A673 (cell line): ENCODE measurements around the gene AGRN. TPM values are rescaled to one million over a fixed set of nuclear protein-coding genes. Genes with fewer than 3 reads are reported as not detected.

ENCODE experiments used
- BruUV-seq: library from RNA; stranded (reverse); fragments of 400-500 nt; replicated peaks from 2 replicates; lab custom pipeline; 2021; lab: Mats Ljungman, UMichigan
- CTCF ChIA-PET: fragments of 300-600 bp; sonication (Branson Sonifier 250); formaldehyde crosslinking; loops from one replicate; lab custom pipeline; 2022; ENCODE audit warnings: antibody characterized with exemption; lab: Charles Lee
- POLR2A ChIA-PET: fragments of 300-600 bp; sonication (Branson Sonifier 250); formaldehyde crosslinking; loops from one replicate; lab custom pipeline; 2022; ENCODE audit warnings: antibody characterized with exemption; ENCODE audit not compliant: low non-redundant PET; lab: Charles Lee
- DNase-seq: peaks from one replicate; pipeline ENCODE4 v3.0.0-alpha.2; 2015; ENCODE audit warnings: low spot score
- H3K27ac ChIP-seq: fragments of 200-600 bp; sonication (generic); 2 replicates; pipeline ENCODE4 v1.5.1; 2016; ENCODE audit warnings: mixed run types, low read depth, mild to moderate bottlenecking, mixed read lengths, antibody characterized with exemption, low read length; ENCODE audit not compliant: poor library complexity, severe bottlenecking
- H3K27me3 ChIP-seq: fragments of 200-600 bp; sonication (generic); replicated peaks from 2 replicates; pipeline ENCODE4 v1.6.1; 2017; ENCODE audit warnings: mixed run types, low read depth, mild to moderate bottlenecking, mixed read lengths, antibody characterized with exemption, low read length; ENCODE audit not compliant: insufficient read depth, poor library complexity
- H3K36me3 ChIP-seq: fragments of 200-600 bp; sonication (generic); 2 replicates; pipeline ENCODE4 v1.6.1; 2016; ENCODE audit warnings: mixed run types, mild to moderate bottlenecking, mixed read lengths, antibody characterized with exemption, low read length; ENCODE audit not compliant: insufficient read depth, poor library complexity, severe bottlenecking
- H3K4me1 ChIP-seq: fragments of 200-600 bp; sonication (generic); 2 replicates; pipeline ENCODE4 v1.6.1; 2017; ENCODE audit warnings: mixed run types, mild to moderate bottlenecking, mixed read lengths, antibody characterized with exemption, low read length; ENCODE audit not compliant: insufficient read depth, poor library complexity, severe bottlenecking
- H3K4me3 ChIP-seq: fragments of 200-600 bp; sonication (generic); 2 replicates; pipeline ENCODE4 v1.5.1; 2016; ENCODE audit warnings: low read depth, mixed run types, mild to moderate bottlenecking, mixed read lengths, low read length; ENCODE audit not compliant: poor library complexity, severe bottlenecking
- H3K9me3 ChIP-seq: fragments of 200-600 bp; sonication (generic); 2 replicates; pipeline ENCODE4 v1.6.1; 2016; ENCODE audit warnings: mixed run types, low read depth, mild to moderate bottlenecking, mixed read lengths, antibody characterized with exemption, low read length; ENCODE audit not compliant: poor library complexity, severe bottlenecking
- CTCF ChIP-seq: fragments of 300-800, 200-600 bp; sonication (generic); conservative IDR thresholded peaks from 2 replicates; pipeline ENCODE4 v1.5.1; 2017; ENCODE audit warnings: low read depth, mild to moderate bottlenecking, antibody characterized with exemption, low read length, moderate library complexity, mixed read lengths
- EZH2 ChIP-seq: fragments of 200-600 bp; sonication (generic); IDR thresholded peaks from 2 replicates; pipeline ENCODE4 v1.6.1; 2017; ENCODE audit warnings: borderline replicate concordance, low read depth, mild to moderate bottlenecking, mixed read lengths, antibody characterized with exemption, low read length; ENCODE audit not compliant: poor library complexity, severe bottlenecking
- intact Hi-C: fragments of 100-400 bp; cut with micrococcal nuclease; formaldehyde crosslinking; loops from one replicate; pipeline ENCODE4 v1.10.0; 2022; ENCODE audit not compliant: unreplicated experiment
- total RNA-seq: library from RNA; stranded (reverse); gene quantifications from 2 replicates; pipeline ENCODE4 v1.2.3, GENCODE V29; 2021

Gene AGRN
- total RNA-seq, 1 experiment from 2014 or later, result 151 TPM

- ChIA-PET CTCF (no interaction called here), POLR2A (no interaction called here)
- Histone ChIP-seq H3K4me3 (no peak overlapping the region), H3K27ac (no peak overlapping the region), H3K9me3 (peaks cover 3% of the 10 kb centered on the region), H3K36me3 (no peaks in the 10 kb centered on the region), H3K27me3 (no peaks in the 10 kb centered on the region), H3K4me1 (peaks cover 5% of the 10 kb centered on the region)
- DNase-seq, result no peak
- BruUV-seq, result no TSS peak
- no peak for TF ChIP-seq CTCF
- TF ChIP-seq EZH2, result no peak
- intact Hi-C loops, result no loop called here
Measured at GRCh38 chr1:995665-996633, 24.0 kb upstream of the AGRN start.

GRCh38 chr1:996851-997712 lies 22.8 kb upstream of the AGRN start:
- no peak overlapping the region for H3K27ac ChIP-seq
- no TSS peak for BruUV-seq
- H3K4me3 ChIP-seq, result no peak overlapping the region
- no peaks in the 10 kb centered on the region for H3K27me3 ChIP-seq
- POLR2A ChIA-PET, result no interaction called here
- CTCF ChIA-PET, result no interaction called here
- H3K4me1 ChIP-seq, result peaks cover 12% of the 10 kb centered on the region
- H3K9me3 ChIP-seq, result peaks cover under 1% of the 10 kb centered on the region
- no peaks in the 10 kb centered on the region for H3K36me3 ChIP-seq
- no peak for TF ChIP-seq CTCF
- TF ChIP-seq EZH2, result no peak
- DNase-seq, result no peak
- intact Hi-C loops, result no loop called here

GRCh38 chr1:997713-997992 lies 22.3 kb upstream of the AGRN start:
- TF ChIP-seq CTCF (no peak), EZH2 (no peak)
- POLR2A ChIA-PET, result no interaction called here
- H3K4me3 ChIP-seq, result no peak overlapping the region
- no peak for DNase-seq
- no peaks in the 10 kb centered on the region for H3K9me3 ChIP-seq
- H3K4me1 ChIP-seq, result peaks cover 12% of the 10 kb centered on the region
- CTCF ChIA-PET, result no interaction called here
- H3K27ac ChIP-seq, result no peak overlapping the region
- H3K36me3 ChIP-seq, result no peaks in the 10 kb centered on the region
- H3K27me3 ChIP-seq, result no peaks in the 10 kb centered on the region
- no TSS peak for BruUV-seq
- intact Hi-C loops, result no loop called here
